IMR-90 (cell line): ENCODE measurements around the gene PRR12.

Experiments used
- CEBPB ChIP-seq: IDR thresholded peaks from 2 replicates; pipeline ENCODE4 v1.6.1; 2012; ENCODE audit warnings: low read depth, low read length, improper control_type of control experiment
- CTCF ChIP-seq: conservative IDR thresholded peaks from 2 replicates; pipeline ENCODE4 v1.5.1; 2012; ENCODE audit warnings: mild to moderate bottlenecking, low read depth, low read length, improper control_type of control experiment
- ELK1 ChIP-seq: fragments of 150-350 bp; IDR thresholded peaks from 2 replicates; pipeline ENCODE4 v1.6.1; 2016; ENCODE audit warnings: low read depth, mild to moderate bottlenecking, low read length, moderate library complexity, borderline replicate concordance
- FOS ChIP-seq: fragments of 150-350 bp; IDR thresholded peaks from 2 replicates; pipeline ENCODE4 v1.6.1; 2016; ENCODE audit warnings: low read depth, low read length
- MAFK ChIP-seq: IDR thresholded peaks from 2 replicates; pipeline ENCODE4 v1.6.1; 2012; ENCODE audit warnings: low read depth, low read length, improper control_type of control experiment
- MAZ ChIP-seq: IDR thresholded peaks from 2 replicates; pipeline ENCODE4 v1.6.1; 2012; ENCODE audit warnings: low read depth, mild to moderate bottlenecking, low read length, improper control_type of control experiment, moderate library complexity, borderline replicate concordance
- MXI1 ChIP-seq: IDR thresholded peaks from 2 replicates; pipeline ENCODE4 v1.6.1; 2012; ENCODE audit warnings: low read depth, mild to moderate bottlenecking, low read length, moderate library complexity, borderline replicate concordance
- POLR2A ChIP-seq: IDR thresholded peaks from 2 replicates; pipeline ENCODE4 v1.6.1; 2012; ENCODE audit warnings: mild to moderate bottlenecking, low read depth, low read length
- RCOR1 ChIP-seq: IDR thresholded peaks from 2 replicates; pipeline ENCODE4 v1.6.1; 2012; ENCODE audit warnings: mild to moderate bottlenecking, low read length, improper control_type of control experiment; ENCODE audit not compliant: insufficient replicate concordance
- TF ChIP-seq, protein P1 (sequence below): fragments of 150-350 bp; IDR thresholded peaks from 2 replicates; pipeline ENCODE4 v1.6.1; 2017; ENCODE audit warnings: mild to moderate bottlenecking, antibody characterized with exemption, low read length, low read depth

DNA sequence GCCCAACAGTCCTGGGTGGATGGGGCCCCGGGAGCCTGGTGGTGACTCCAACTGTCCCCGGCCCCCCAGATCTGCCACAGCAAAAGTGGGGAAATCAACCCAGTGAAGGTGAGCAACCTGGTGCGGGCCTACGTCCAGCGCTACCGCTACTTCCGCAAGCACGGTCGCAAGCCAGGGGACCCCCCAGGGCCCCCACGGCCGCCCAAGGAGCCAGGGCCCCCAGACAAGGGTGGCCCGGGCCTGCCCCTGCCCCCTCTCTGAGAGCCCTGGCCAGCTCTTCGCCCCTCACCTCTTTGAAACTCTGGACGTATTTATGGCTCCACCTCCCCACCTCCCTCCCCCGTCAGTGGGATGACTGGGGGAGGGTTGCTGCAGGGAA lies 67.1 kb downstream of the PRR12 start:
- TF ChIP-seq POLR2A (no peak), CTCF (no peak), MAFK (no peak), ELK1 (no peak), MXI1 (no peak), MAZ (no peak), FOS (no peak), RCOR1 (no peak), CEBPB (no peak)
- TF ChIP-seq, protein P1, sequence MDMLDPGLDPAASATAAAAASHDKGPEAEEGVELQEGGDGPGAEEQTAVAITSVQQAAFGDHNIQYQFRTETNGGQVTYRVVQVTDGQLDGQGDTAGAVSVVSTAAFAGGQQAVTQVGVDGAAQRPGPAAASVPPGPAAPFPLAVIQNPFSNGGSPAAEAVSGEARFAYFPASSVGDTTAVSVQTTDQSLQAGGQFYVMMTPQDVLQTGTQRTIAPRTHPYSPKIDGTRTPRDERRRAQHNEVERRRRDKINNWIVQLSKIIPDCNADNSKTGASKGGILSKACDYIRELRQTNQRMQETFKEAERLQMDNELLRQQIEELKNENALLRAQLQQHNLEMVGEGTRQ: no peak
